RWPE1 (cell line): ENCODE measurements around the gene CLSTN2.

Source experiments
- CTCF ChIA-PET: fragments of 350-600 bp; sonication (Branson Sonifier 250); formaldehyde crosslinking; extraction: SDS; loops from one replicate; lab custom pipeline; 2021; lab: Yijun Ruan, JAX
- POLR2A ChIA-PET: fragments of 400-600 bp; formaldehyde crosslinking; extraction: SDS; loops from one replicate; lab custom pipeline; 2020; ENCODE audit warnings: antibody characterized with exemption; ENCODE audit not compliant: low non-redundant PET; lab: Yijun Ruan, JAX
- DNase-seq: peaks from one replicate; pipeline ENCODE4 v3.0.0; 2012; ENCODE audit warnings: low spot score
- H3K27ac ChIP-seq: fragments of 450-650 bp; 2 replicates; pipeline ENCODE4 v1.5.1; 2017
- CTCF ChIP-seq: fragments of 450-650 bp; conservative IDR thresholded peaks from 2 replicates; pipeline ENCODE4 v1.5.1; 2017; ENCODE audit warnings: low read depth, mild to moderate bottlenecking

Gene CLSTN2

GRCh38 chr3:140021269-140021668 is 86.3 kb downstream of the CLSTN2 start:
- TF ChIP-seq CTCF = no peak
- POLR2A ChIA-PET = no interaction called here
- H3K27ac ChIP-seq = no peak overlapping the region
- no peak for DNase-seq
- CTCF ChIA-PET = no interaction called here

GRCh38 chr3:140022066-140022770 is 87.2 kb downstream of the CLSTN2 start:
- CTCF ChIA-PET = no interaction called here
- TF ChIP-seq CTCF = no peak
- no peak overlapping the region for H3K27ac ChIP-seq
- no peak for DNase-seq
- POLR2A ChIA-PET = no interaction called here

- no peak for TF ChIP-seq CTCF
- no peak overlapping the region for H3K27ac ChIP-seq
- POLR2A ChIA-PET = no interaction called here
- DNase-seq = no peak
- CTCF ChIA-PET = no interaction called here
Observed at GRCh38 chr3:140023616-140024530, 88.9 kb downstream of the CLSTN2 start.

GRCh38 chr3:140031170-140031569 is 96.2 kb downstream of the CLSTN2 start:
- ChIA-PET CTCF (interaction anchor here (1.0 kb wide), 1 partner anchor 39 kb away, joined by 3 read pairs; no protein-coding TSS in a partner anchor), POLR2A (no interaction called here)
- no peak for TF ChIP-seq CTCF
- H3K27ac ChIP-seq = no peak overlapping the region
- DNase-seq = no peak

- ChIA-PET CTCF (interaction anchor here (0.6 kb wide), 1 partner anchor 168 kb away, joined by 4 read pairs; no protein-coding TSS in a partner anchor), POLR2A (no interaction called here)
- no peak overlapping the region for H3K27ac ChIP-seq
- DNase-seq = no peak
- TF ChIP-seq CTCF = no peak
Observed at GRCh38 chr3:140034058-140034457, 99.1 kb downstream of the CLSTN2 start.

GRCh38 chr3:140035871-140036270 is 100.9 kb downstream of the CLSTN2 start:
- DNase-seq = no peak
- POLR2A ChIA-PET = no interaction called here
- no peak overlapping the region for H3K27ac ChIP-seq
- CTCF ChIA-PET = no interaction called here
- TF ChIP-seq CTCF = no peak
